GM18508 (cell line): ENCODE measurements around the gene SLC39A11.

ENCODE experiments used
- ATAC-seq: cut with Tn5 transposase; IDR thresholded peaks from one replicate; pipeline ENCODE4 v1.9.1; 2021; ENCODE audit warnings: moderate number of reproducible peaks; ENCODE audit not compliant: insufficient read depth, unreplicated experiment

Gene SLC39A11

DNA sequence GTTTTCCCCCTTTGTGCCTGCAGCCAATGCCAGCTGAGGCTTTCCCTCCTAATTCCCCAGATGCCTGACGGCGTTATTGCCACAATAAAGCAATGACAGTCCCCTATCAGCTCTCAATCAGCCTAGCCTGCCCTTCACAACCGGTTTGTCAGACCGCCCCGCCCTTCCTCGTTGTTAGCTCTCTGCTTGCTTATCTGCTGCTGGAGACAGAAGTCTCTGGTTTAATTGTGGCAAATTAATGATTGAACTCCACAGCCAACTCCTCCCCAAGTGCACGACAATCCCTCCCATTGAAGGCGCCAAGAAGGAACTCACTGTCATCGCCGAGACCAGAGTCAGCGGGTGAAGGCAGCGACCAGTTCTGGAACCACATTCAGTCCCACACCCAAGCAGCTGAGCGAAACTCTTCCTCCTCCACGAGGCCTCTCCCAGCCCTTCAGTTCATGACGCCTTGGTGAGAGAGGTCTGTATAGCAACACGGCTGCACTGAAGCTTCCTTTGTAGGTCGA lies 474.4 kb downstream of the SLC39A11 start:
- no peak for ATAC-seq

- no peak for ATAC-seq
Measured at GRCh38 chr17:72617557-72617956, 474.9 kb downstream of the SLC39A11 start.

DNA sequence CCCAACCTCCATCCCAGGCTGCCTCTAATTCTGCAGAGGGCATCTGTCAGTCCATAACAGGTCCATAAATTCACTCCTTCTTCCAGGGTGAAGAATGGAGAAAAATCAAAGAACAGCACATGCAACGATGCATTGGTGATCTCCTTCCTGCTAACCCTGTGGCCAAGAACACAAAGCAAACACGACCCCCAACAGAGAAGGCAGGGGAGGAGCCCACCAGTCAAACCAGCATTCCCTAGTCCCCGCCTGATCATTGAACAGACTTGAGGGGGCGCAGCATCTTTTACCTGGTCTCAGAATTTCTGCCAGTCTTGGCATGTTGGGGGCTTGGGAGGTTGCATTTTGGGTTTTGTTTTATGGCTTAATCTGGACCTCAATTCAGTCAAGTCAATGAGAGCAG lies 476.0 kb downstream of the SLC39A11 start:
- no peak for ATAC-seq

DNA sequence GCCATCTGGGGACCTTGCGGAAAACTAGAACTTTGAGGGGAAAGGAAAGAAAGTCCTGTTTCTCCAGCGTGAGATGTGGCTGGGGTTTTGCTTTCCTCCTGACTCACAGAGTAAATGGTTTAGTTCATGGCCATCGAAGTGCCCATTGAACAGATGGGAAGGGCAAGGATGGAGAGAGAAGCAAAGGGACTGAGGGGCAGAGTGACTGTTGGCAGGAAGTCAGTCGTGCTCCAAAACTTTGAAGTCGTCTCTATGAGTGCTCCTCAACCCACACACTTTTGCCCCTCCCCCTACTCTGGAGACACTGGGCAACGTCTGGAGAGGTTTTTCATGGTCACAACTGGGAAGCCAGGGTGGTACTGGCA lies 476.9 kb downstream of the SLC39A11 start:
- no peak for ATAC-seq

DNA sequence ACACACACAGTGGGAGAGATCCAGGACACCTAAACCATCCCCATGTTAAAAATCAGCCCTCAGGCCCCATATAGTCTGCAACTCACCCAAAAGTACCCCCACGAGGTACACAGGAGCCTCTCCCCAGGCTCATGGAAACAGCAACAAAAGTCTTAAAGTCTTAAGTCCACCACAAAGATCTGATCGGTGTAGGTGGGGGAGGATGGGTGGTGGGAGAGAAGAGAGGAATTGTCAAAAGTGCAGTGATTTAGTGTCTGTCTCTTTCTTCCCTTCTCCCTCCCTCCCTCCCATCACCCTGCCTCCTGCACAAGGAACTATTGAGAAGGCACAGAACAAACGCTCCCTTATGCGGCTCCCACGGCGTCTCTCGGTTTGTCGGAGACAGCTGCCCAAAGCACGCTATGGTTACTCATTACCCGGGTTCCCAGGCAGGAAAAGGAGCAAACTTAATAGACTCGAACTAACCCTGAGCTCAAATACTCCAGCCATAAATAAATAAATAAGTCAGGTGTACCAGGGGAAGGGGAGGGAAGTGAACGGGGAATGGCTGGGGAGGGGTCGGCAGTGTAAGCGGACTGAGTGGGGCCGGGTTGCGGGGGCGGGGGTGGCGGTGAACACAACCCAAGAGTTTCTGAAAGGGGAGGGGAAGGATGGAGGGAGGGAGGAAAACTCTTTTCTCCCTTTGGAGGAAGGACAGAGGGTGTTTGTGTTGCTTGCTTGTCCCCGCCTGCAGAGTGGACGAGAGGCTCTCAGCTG lies 477.4 kb downstream of the SLC39A11 start:
- ATAC-seq: no peak

DNA sequence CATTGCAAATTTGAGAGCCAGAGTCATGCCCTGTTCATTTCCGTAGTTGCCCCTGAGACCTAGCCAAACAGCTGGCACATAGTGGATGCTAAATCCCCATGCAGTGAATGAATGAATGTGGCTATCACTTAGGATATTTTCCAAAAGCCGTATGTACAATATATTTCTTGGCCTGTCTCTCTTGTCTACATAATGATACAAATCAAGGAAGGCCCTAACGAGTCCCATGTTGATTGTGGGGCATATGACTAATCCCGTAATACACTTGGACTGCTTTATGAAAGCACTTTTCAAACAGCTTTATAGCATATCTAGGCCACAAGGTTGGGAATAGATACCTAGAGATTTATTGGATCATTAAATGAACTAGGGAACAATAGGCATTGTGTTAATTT lies 478.0 kb downstream of the SLC39A11 start:
- ATAC-seq: no peak

- no peak for ATAC-seq
Measured at GRCh38 chr17:72613806-72614292, 478.6 kb downstream of the SLC39A11 start.

- ATAC-seq: no peak
Measured at GRCh38 chr17:72613396-72613795, 479.1 kb downstream of the SLC39A11 start.

- ATAC-seq: no peak
Measured at GRCh38 chr17:72611172-72611571, 481.3 kb downstream of the SLC39A11 start.

GRCh38 chr17:72609501-72609900 lies 483.0 kb downstream of the SLC39A11 start:
- no peak for ATAC-seq

DNA sequence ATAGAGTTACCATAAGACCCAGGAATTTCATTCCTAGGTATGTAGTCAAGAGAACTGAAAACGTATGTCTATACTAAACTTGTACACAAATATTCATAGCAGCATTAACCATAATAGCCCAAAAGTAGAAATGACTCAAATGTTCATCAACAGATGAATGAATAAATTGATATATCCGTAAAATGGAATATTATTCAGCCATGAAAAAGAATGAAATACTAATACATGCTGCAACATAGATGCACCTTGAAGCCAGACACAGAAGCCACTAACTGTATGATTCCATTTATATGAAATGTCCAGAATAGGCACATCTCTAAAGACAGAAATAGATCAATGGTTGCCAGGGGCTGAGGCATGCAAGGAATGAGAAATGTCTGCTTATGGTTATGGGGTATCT lies 484.1 kb downstream of the SLC39A11 start:
- no peak for ATAC-seq

GRCh38 chr17:72606656-72607055 lies 485.8 kb downstream of the SLC39A11 start:
- no peak for ATAC-seq

DNA sequence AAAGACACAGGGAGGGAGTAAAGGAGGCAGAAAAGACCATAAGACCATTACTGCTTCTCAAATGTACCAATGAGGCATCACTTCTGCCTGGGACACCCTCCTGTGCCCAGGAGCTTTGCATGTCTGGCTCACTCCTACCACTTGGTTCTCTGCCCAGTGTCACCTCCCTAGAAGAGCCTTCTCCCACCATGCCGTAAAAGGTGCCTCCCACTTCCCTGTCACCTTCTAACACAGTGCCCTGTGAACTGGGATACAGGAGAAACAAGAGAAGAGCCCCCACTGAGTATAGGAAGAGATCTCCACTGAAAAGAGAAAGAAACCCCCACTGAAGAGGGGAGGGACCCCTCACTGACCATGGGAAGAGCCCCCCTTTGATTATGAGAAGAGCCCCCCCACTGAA lies 486.9 kb downstream of the SLC39A11 start:
- ATAC-seq: no peak

GRCh38 chr17:72604518-72604917 lies 488.0 kb downstream of the SLC39A11 start:
- no peak for ATAC-seq

GRCh38 chr17:72603420-72604242 lies 488.9 kb downstream of the SLC39A11 start:
- no peak for ATAC-seq

GRCh38 chr17:72602517-72603419 lies 489.7 kb downstream of the SLC39A11 start:
- no peak for ATAC-seq

DNA sequence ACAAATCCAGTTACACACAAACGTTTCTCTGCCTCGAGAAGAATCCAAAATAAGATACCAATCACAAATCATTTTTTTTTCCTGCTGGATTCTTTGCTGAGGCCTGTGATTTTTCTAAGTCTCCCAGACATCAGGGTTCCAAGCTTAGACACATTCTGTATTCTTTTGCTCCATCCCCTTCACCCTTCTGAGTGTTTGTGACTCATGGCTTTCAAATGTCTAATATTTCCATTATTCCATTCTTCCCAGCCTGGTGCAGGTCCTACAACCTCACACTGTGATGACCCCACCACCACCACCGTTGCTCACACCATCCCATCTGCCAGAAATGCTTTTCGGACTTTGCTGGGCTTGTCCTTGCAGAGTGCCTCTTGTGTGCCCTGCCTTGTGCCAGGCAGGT lies 491.6 kb downstream of the SLC39A11 start:
- no peak for ATAC-seq

- ATAC-seq: no peak
Measured at GRCh38 chr17:72599891-72600290, 492.6 kb downstream of the SLC39A11 start.

GRCh38 chr17:72598695-72599094 lies 493.8 kb downstream of the SLC39A11 start:
- no peak for ATAC-seq

DNA sequence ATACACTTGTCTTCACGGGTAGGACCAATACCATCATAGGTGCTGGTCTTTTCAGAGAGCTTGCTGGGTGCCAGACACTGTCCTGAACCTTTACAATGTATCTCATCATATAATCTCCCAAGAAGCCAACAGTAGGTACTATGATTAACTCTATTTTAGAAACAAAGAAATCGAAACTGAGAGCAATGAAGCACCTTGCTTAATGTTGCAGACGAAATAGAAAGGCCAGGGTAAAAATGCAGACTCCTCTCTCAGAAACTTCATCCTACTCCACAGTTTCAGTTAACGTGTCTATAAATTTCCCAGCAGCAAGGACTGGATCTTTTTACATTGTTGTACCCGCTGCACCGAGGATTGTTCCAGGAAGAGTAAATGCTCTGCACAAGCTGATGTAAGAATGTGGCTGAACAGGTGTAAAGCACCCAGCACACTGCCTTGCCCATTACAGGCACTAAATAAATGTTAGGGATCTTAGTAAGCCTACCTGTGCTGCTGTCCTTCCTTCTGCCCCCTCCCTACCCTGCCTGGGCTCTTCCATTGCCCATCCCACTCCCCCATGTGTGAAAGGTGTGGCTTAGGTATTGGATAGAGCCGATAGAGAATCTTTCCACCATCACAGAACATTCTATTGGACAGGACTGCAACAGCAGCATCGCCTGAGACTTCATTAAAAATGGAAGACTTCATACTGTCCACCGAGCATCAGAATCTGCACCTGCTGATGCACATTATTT lies 495.0 kb downstream of the SLC39A11 start:
- ATAC-seq: no peak
